CD14-positive monocyte (primary cell): ENCODE results near the gene RTBDN. TPM values are rescaled to one million over a fixed set of nuclear protein-coding genes. Genes with fewer than 3 reads are reported as not detected.

ENCODE experiments used
- DNase-seq, 3 donors: peaks; one replicate each; pipeline ENCODE4 v3.0.0-alpha.2; 2011 to 2022
- H2AFZ ChIP-seq: 2 replicates; pipeline ENCODE4 v1.6.0; 2012; ENCODE audit warnings: mild to moderate bottlenecking, low read depth, low read length, inconsistent platforms; ENCODE audit not compliant: insufficient read depth, poor library complexity, severe bottlenecking
- H3K27ac ChIP-seq, 2 donors: 1 replicate in 1 of 2; 2 replicates in 1 of 2; pipeline ENCODE4 v1.5.1; 2012 to 2013; ENCODE audit warnings: low read length in 2 of 2, control low read depth in 1 of 2, inconsistent platforms in 1 of 2, low read depth in 1 of 2, mild to moderate bottlenecking in 1 of 2
- H3K27me3 ChIP-seq, 2 donors: one replicate each; pipeline versions ENCODE4 v1.6.0 to v1.6.1; 2011 to 2013; ENCODE audit warnings: low read length in 2 of 2; ENCODE audit not compliant: control insufficient read depth in 2 of 2, insufficient read depth in 2 of 2
- H3K36me3 ChIP-seq, 2 donors: replicated peaks in 1 of 2; 1 replicate in 1 of 2; 2 replicates in 1 of 2; pipeline versions ENCODE4 v1.5.1 to v1.6.1; 2012 to 2013; ENCODE audit warnings: low read length in 2 of 2, control low read depth in 1 of 2, inconsistent platforms in 1 of 2, mild to moderate bottlenecking in 1 of 2; ENCODE audit not compliant: insufficient read depth in 2 of 2, control insufficient read depth in 1 of 2
- H3K4me1 ChIP-seq, 2 donors: 1 replicate in 1 of 2; 2 replicates in 1 of 2; pipeline versions ENCODE4 v1.5.1 to v1.6.1; 2012 to 2013; ENCODE audit warnings: low read length in 2 of 2, control low read depth in 1 of 2, inconsistent platforms in 1 of 2, mild to moderate bottlenecking in 1 of 2, moderate library complexity in 1 of 2; ENCODE audit not compliant: insufficient read depth in 2 of 2, control insufficient read depth in 1 of 2
- H3K4me2 ChIP-seq: replicated peaks from 2 replicates; pipeline ENCODE3; 2012; ENCODE audit warnings: low read length, moderate library complexity, mild to moderate bottlenecking; ENCODE audit not compliant: poor library complexity, severe bottlenecking; ENCODE audit errors: extremely low read depth
- H3K4me3 ChIP-seq, 3 experiments: fragments of 200-600 bp in 1 of 3; sonication (generic) in 1 of 3; replicated peaks in 1 of 3; 1 replicate in 2 of 3; 2 replicates in 1 of 3; pipeline ENCODE4 v1.5.1; 2011 to 2013; ENCODE audit warnings: low read length in 3 of 3, mild to moderate bottlenecking in 3 of 3, control low read depth in 2 of 3, low read depth in 2 of 3, inconsistent platforms in 1 of 3, moderate library complexity in 1 of 3
- H3K79me2 ChIP-seq: 2 replicates; pipeline ENCODE4 v1.6.0; 2012; ENCODE audit warnings: mild to moderate bottlenecking, control low read depth, inconsistent platforms, low read length, moderate library complexity; ENCODE audit not compliant: insufficient read depth
- H3K9ac ChIP-seq: 2 replicates; pipeline ENCODE4 v1.6.0; 2017; ENCODE audit warnings: low read length, mild to moderate bottlenecking; ENCODE audit not compliant: insufficient read depth, poor library complexity, severe bottlenecking
- H3K9me3 ChIP-seq, 2 donors: replicated peaks in 1 of 2; 1 replicate in 1 of 2; 2 replicates in 1 of 2; pipeline versions ENCODE4 v1.5.1 to v1.6.1; 2012 to 2013; ENCODE audit warnings: low read length in 2 of 2, control low read depth in 1 of 2; ENCODE audit not compliant: control insufficient read depth in 1 of 2, insufficient read depth in 1 of 2
- H4K20me1 ChIP-seq: 2 replicates; pipeline ENCODE4 v1.6.0; 2012; ENCODE audit warnings: mild to moderate bottlenecking, low read length, control low read depth, moderate library complexity; ENCODE audit not compliant: insufficient read depth
- H3K27ac Mint-ChIP-seq, 7 donors: one replicate each; pipeline ENCODE4 v1.8.0; 2020; ENCODE audit warnings: mild to moderate bottlenecking in 7 of 7, mixed read lengths in 7 of 7, moderate library complexity in 6 of 7, inconsistent platforms in 2 of 7
- H3K27me3 Mint-ChIP-seq, 3 donors: one replicate each; pipeline ENCODE4 v1.8.0; 2021 to 2022; ENCODE audit warnings: low read depth in 3 of 3, mild to moderate bottlenecking in 3 of 3, mixed read lengths in 3 of 3, moderate library complexity in 3 of 3, inconsistent platforms in 1 of 3
- H3K36me3 Mint-ChIP-seq, 2 donors: one replicate each; pipeline ENCODE4 v1.8.0; 2020; ENCODE audit warnings: mixed read lengths in 2 of 2, inconsistent platforms in 1 of 2, mild to moderate bottlenecking in 1 of 2
- H3K4me1 Mint-ChIP-seq: one replicate; pipeline ENCODE4 v1.8.0; 2020; ENCODE audit warnings: mild to moderate bottlenecking, mixed read lengths
- H3K4me3 Mint-ChIP-seq, 2 donors: one replicate each; pipeline ENCODE4 v1.8.0; 2020; ENCODE audit warnings: mild to moderate bottlenecking in 2 of 2, mixed read lengths in 2 of 2, moderate library complexity in 1 of 2
- H3K9me3 Mint-ChIP-seq, 7 donors: one replicate each; pipeline ENCODE4 v1.8.0; 2020 to 2022; ENCODE audit warnings: mixed read lengths in 7 of 7, mild to moderate bottlenecking in 6 of 7, moderate library complexity in 6 of 7, inconsistent platforms in 2 of 7
- CTCF ChIP-seq: fragments of 200-600 bp; IDR thresholded peaks from one replicate; pipeline ENCODE4 v1.8.0; 2022; ENCODE audit warnings: antibody characterized with exemption, mild to moderate bottlenecking
- WGBS: methylation state at CpG from one replicate; pipeline ENCODE4 v1.1.5; 2013; ENCODE audit warnings: missing lambda C conversion rate; ENCODE audit not compliant: insufficient coverage; 5-methylcytosine and 5-hydroxymethylcytosine counted together
- intact Hi-C, 2 donors: fragments of 100-400 bp; cut with micrococcal nuclease; formaldehyde crosslinking; loops; one replicate each; pipeline versions ENCODE4 v1.15.0 to v1.15.1; 2023
- polyA plus RNA-seq, 3 donors: library from polyadenylated mRNA; depleted of rRNA in 1 of 3; unstranded in 2 of 3; stranded (reverse) in 1 of 3; fragments of 300-500 nt in 2 of 3; fragments of >200 nt in 1 of 3; fragmentation: Illumina TruSeq in 2 of 3; gene quantifications; 1 replicate in 2 of 3; 2 replicates in 1 of 3; pipeline ENCODE4 v1.2.3, GENCODE V29; 2012 to 2021

Gene RTBDN
- polyA plus RNA-seq, 3 donors = not detected

DNA sequence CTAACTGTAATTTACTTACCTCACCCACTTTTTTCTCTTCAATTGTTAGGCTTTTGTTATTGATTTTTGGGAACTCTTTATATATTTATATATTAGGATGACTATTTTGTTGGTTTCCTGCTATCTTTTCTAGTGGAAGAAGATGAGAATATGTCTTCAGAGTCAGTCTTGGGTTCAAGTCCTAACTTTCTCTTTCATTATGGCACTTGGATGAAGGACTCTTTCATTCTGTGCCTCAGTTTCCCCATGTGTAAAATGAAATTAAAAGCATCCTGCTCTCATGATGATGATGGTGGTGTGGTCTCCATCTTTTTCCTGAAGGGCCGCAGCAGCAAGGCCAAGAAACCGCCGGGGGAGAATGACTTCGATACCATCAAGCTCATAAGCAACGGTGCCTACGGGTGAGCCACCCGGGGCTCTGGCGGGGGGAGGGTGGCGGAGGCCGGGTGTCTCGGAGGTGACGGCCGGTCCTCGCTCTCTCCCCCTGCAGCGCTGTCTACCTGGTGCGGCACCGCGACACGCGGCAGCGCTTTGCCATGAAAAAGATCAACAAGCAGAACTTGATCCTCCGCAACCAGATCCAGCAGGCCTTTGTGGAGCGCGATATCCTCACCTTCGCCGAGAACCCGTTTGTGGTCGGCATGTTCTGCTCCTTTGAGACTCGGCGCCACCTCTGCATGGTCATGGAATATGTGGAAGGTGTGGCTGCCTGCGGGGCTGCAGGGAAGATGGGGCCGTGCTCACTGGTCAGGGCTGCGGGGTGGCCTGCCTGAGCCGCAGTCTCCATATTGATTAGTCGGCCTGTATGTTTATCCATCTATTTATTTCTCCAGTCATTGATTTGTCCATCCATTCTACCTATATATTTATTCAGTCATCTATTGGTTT, 23.9 kb upstream of the RTBDN start:
- Mint-ChIP-seq H3K27ac (no peak overlapping the region), H3K4me3 (no peak overlapping the region), H3K9me3 (peaks cover 0 to 15% (median 7%) of the 10 kb centered on the region in 7 donors), H3K4me1 (no peaks in the 10 kb centered on the region), H3K27me3 (peaks cover 8 to 11% (median 8%) of the 10 kb centered on the region in 3 donors), H3K36me3 (no peaks in the 10 kb centered on the region)
- H3K27me3 ChIP-seq = no peaks in the 10 kb centered on the region
- intact Hi-C loops = no loop called here
- H2AFZ ChIP-seq = no peak overlapping the region
- H3K9me3 ChIP-seq = peaks cover 0 to 9% of the 10 kb centered on the region in 2 donors
- H3K4me1 ChIP-seq = no peaks in the 10 kb centered on the region
- no peaks in the 10 kb centered on the region for H3K79me2 ChIP-seq
- no peak overlapping the region for H3K27ac ChIP-seq
- no peak for DNase-seq
- H3K9ac ChIP-seq = no peak overlapping the region
- no peak for TF ChIP-seq CTCF
- WGBS = 95% methylated on average over 30 of the region's 35 CpGs
- no peaks in the 10 kb centered on the region for H3K36me3 ChIP-seq
- no peak overlapping the region for H3K4me2 ChIP-seq
- H4K20me1 ChIP-seq = no peaks in the 10 kb centered on the region
- H3K4me3 ChIP-seq = no peak overlapping the region

GRCh38 chr19:12856653-12857052, 22.3 kb upstream of the RTBDN start:
- H3K36me3 ChIP-seq = no peaks in the 10 kb centered on the region

More at GRCh38 chr19:12856653-12857052, 22.3 kb upstream of the RTBDN start:
- no peak for DNase-seq
- Mint-ChIP-seq H3K27ac (no peak overlapping the region), H3K27me3 (peaks cover 4 to 10% (median 9%) of the 10 kb centered on the region in 3 donors), H3K36me3 (no peaks in the 10 kb centered on the region), H3K9me3 (peaks cover 0 to 15% (median 7%) of the 10 kb centered on the region in 7 donors), H3K4me1 (no peaks in the 10 kb centered on the region), H3K4me3 (no peak overlapping the region)
- H3K4me3 ChIP-seq = no peak overlapping the region
- no peak overlapping the region for H3K27ac ChIP-seq
- no peak overlapping the region for H2AFZ ChIP-seq
- no CpG with 5 or more reads among the region's 1 CpG for WGBS
- no peaks in the 10 kb centered on the region for H3K27me3 ChIP-seq
- no peaks in the 10 kb centered on the region for H4K20me1 ChIP-seq
- no peaks in the 10 kb centered on the region for H3K4me1 ChIP-seq
- H3K9me3 ChIP-seq = peaks cover 0 to 9% of the 10 kb centered on the region in 2 donors
- H3K9ac ChIP-seq = no peak overlapping the region
- no peak overlapping the region for H3K4me2 ChIP-seq
- TF ChIP-seq CTCF = no peak
- intact Hi-C loops = no loop called here
- no peaks in the 10 kb centered on the region for H3K79me2 ChIP-seq
